Osteoblast (primary cell): ENCODE measurements around the gene PLEKHG4B. TPM values are rescaled to one million over a fixed set of nuclear protein-coding genes. Genes with fewer than 3 reads are reported as not detected.

Experiments
- DNase-seq: peaks from one replicate; pipeline ENCODE4 v3.0.0; 2011; ENCODE audit warnings: low spot score, mixed read lengths; ENCODE audit not compliant: insufficient read length; ENCODE audit errors: missing footprints
- H2AFZ ChIP-seq: 2 replicates; pipeline ENCODE4 v1.6.0; 2011; ENCODE audit warnings: mild to moderate bottlenecking, low read length
- H3K27ac ChIP-seq: 2 replicates; pipeline ENCODE4 v1.5.1; 2011; ENCODE audit warnings: mild to moderate bottlenecking, low read depth, low read length, moderate library complexity
- H3K27me3 ChIP-seq: 2 replicates; pipeline ENCODE4 v1.6.0; 2012; ENCODE audit warnings: mild to moderate bottlenecking, control low read depth, inconsistent platforms, low read length, moderate library complexity; ENCODE audit not compliant: insufficient read depth
- H3K36me3 ChIP-seq: 2 replicates; pipeline ENCODE4 v1.5.1; 2011; ENCODE audit warnings: mild to moderate bottlenecking, low read length, control low read depth, moderate library complexity; ENCODE audit not compliant: insufficient read depth
- H3K4me1 ChIP-seq: 2 replicates; pipeline ENCODE4 v1.5.1; 2011; ENCODE audit warnings: mild to moderate bottlenecking, low read length, control low read depth, moderate library complexity; ENCODE audit not compliant: insufficient read depth
- H3K4me2 ChIP-seq: 2 replicates; pipeline ENCODE4 v1.6.0; 2011; ENCODE audit warnings: mild to moderate bottlenecking, low read length; ENCODE audit not compliant: insufficient read depth
- H3K4me3 ChIP-seq: fragments of 200-600 bp; sonication (generic); 3 replicates; pipeline ENCODE4 v1.5.1; 2012; ENCODE audit warnings: mild to moderate bottlenecking, low read length, inconsistent platforms; ENCODE audit not compliant: insufficient read depth
- H3K79me2 ChIP-seq: 2 replicates; pipeline ENCODE4 v1.6.0; 2012; ENCODE audit warnings: mild to moderate bottlenecking, low read length, control low read depth, inconsistent platforms; ENCODE audit not compliant: insufficient read depth
- H3K9me3 ChIP-seq: 2 replicates; pipeline ENCODE4 v1.5.1; 2011; ENCODE audit warnings: low read depth, low read length, control low read depth
- H4K20me1 ChIP-seq: 2 replicates; pipeline ENCODE4 v1.6.0; 2012; ENCODE audit warnings: mild to moderate bottlenecking, low read length, control low read depth; ENCODE audit not compliant: insufficient read depth
- CTCF ChIP-seq: IDR thresholded peaks from 2 replicates; pipeline ENCODE4 v1.5.1; 2011; ENCODE audit warnings: mild to moderate bottlenecking, low read depth, low read length, moderate library complexity; ENCODE audit errors: extremely low read depth
- total RNA-seq: library from RNA; depleted of rRNA; stranded (reverse); fragments of >200 nt; gene quantifications from 2 replicates; pipeline ENCODE4 v1.2.3, GENCODE V29; 2012

Gene PLEKHG4B
- total RNA-seq, 1 donor = 0.36 TPM

GRCh38 chr5:190366-191035 is 98.5 kb downstream of the PLEKHG4B start:
- Histone ChIP-seq H3K79me2 (no peaks in the 10 kb centered on the region), H3K27ac (no peak overlapping the region), H2AFZ (no peak overlapping the region), H3K4me3 (no peak overlapping the region), H3K4me1 (peaks cover 4% of the 10 kb centered on the region), H3K4me2 (no peak overlapping the region), H3K36me3 (no peaks in the 10 kb centered on the region), H4K20me1 (peaks cover 4% of the 10 kb centered on the region), H3K9me3 (no peaks in the 10 kb centered on the region), H3K27me3 (peaks cover 36% of the 10 kb centered on the region)
- TF ChIP-seq CTCF = no peak
- DNase-seq = peak; percentile 10

GRCh38 chr5:191036-191948 is 99.3 kb downstream of the PLEKHG4B start, which contains the start of gene LRRC14B:
LRRC14B (plus strand) TSS chr5:191495; CDS start chr5:191539, 44 bp downstream.
- H3K4me2 ChIP-seq = no peak within 1 kb of the TSS
- H3K79me2 ChIP-seq = no peaks in the 10 kb centered on the region
- H4K20me1 ChIP-seq = peaks cover 8% of the 10 kb centered on the region
- H3K27ac ChIP-seq = no peak within 1 kb of the TSS
- peak; percentile 73 for DNase-seq
- no peak within 1 kb of the TSS for H3K4me3 ChIP-seq
- TF ChIP-seq CTCF = no peak
- no peak within 1 kb of the TSS for H2AFZ ChIP-seq
- no peaks in the 10 kb centered on the region for H3K9me3 ChIP-seq
- H3K36me3 ChIP-seq = no peaks in the 10 kb centered on the region
- peaks cover 4% of the 10 kb centered on the region for H3K4me1 ChIP-seq
- peaks cover 36% of the 10 kb centered on the region for H3K27me3 ChIP-seq

GRCh38 chr5:191949-192690 is 100.2 kb downstream of the PLEKHG4B start:
- Histone ChIP-seq H3K79me2 (no peaks in the 10 kb centered on the region), H3K4me2 (no peak overlapping the region), H3K4me1 (peaks cover 4% of the 10 kb centered on the region), H3K27ac (no peak overlapping the region), H3K27me3 (peaks cover 36% of the 10 kb centered on the region), H3K4me3 (no peak overlapping the region), H4K20me1 (peaks cover 8% of the 10 kb centered on the region), H2AFZ (no peak overlapping the region), H3K36me3 (no peaks in the 10 kb centered on the region), H3K9me3 (no peaks in the 10 kb centered on the region)
- TF ChIP-seq CTCF = no peak
- DNase-seq = peak; percentile 79

- Histone ChIP-seq H3K79me2 (no peaks in the 10 kb centered on the region), H3K27ac (no peak overlapping the region), H3K4me1 (peaks cover 4% of the 10 kb centered on the region), H3K27me3 (peaks cover 35% of the 10 kb centered on the region), H4K20me1 (peaks cover 8% of the 10 kb centered on the region), H2AFZ (no peak overlapping the region), H3K4me2 (no peak overlapping the region), H3K36me3 (no peaks in the 10 kb centered on the region), H3K4me3 (no peak overlapping the region), H3K9me3 (no peaks in the 10 kb centered on the region)
- no peak for TF ChIP-seq CTCF
- DNase-seq = no peak
Observed at GRCh38 chr5:192691-192969, 100.7 kb downstream of the PLEKHG4B start.
